Measurements from ENCODE around the gene TSC22D3. TPM values are rescaled to one million over a fixed set of nuclear protein-coding genes. Genes with fewer than 3 reads are reported as not detected.

Gene TSC22D3
- total RNA-seq, 1 donor from 2014 or later, result 212 TPM

- peak overlapping the region; percentile 99 for H3K27ac Mint-ChIP-seq (ENCODE audit: unreplicated experiment)
- peaks cover 16% of the 10 kb centered on the region for H3K36me3 Mint-ChIP-seq (ENCODE audit: unreplicated experiment)
- H3K4me1 Mint-ChIP-seq (ENCODE audit: unreplicated experiment), result peaks cover 51% of the 10 kb centered on the region
- DNase-seq (ENCODE audit: extremely low spot score, unreplicated experiment), result no peak
- TF ChIP-seq CTCF (IDR thresholded peaks at IDR 0.05), result no peak
- H3K27me3 Mint-ChIP-seq (ENCODE audit: unreplicated experiment), result no peaks in the 10 kb centered on the region
- no peaks in the 10 kb centered on the region for H3K9me3 Mint-ChIP-seq (ENCODE audit: unreplicated experiment)
- no peak overlapping the region for H3K4me3 Mint-ChIP-seq (ENCODE audit: unreplicated experiment)
These were observed 62.4 kb downstream of the TSC22D3 start for GRCh38 chrX:107713203-107713542.

- Mint-ChIP-seq H3K27ac (ENCODE audit: unreplicated experiment) (peak overlapping the region; percentile 99), H3K4me1 (ENCODE audit: unreplicated experiment) (peaks cover 44% of the 10 kb centered on the region), H3K27me3 (ENCODE audit: unreplicated experiment) (no peaks in the 10 kb centered on the region), H3K9me3 (ENCODE audit: unreplicated experiment) (no peaks in the 10 kb centered on the region), H3K36me3 (ENCODE audit: unreplicated experiment) (peaks cover 16% of the 10 kb centered on the region), H3K4me3 (ENCODE audit: unreplicated experiment) (peak overlapping the region; percentile 4)
- DNase-seq (ENCODE audit: extremely low spot score, unreplicated experiment), result no peak
- TF ChIP-seq CTCF (IDR thresholded peaks at IDR 0.05), result no peak
These were observed 63.1 kb downstream of the TSC22D3 start for GRCh38 chrX:107712231-107713202.

- Mint-ChIP-seq H3K4me1 (ENCODE audit: unreplicated experiment) (peaks cover 39% of the 10 kb centered on the region), H3K36me3 (ENCODE audit: unreplicated experiment) (peaks cover 16% of the 10 kb centered on the region), H3K27ac (ENCODE audit: unreplicated experiment) (peak overlapping the region; percentile 99), H3K27me3 (ENCODE audit: unreplicated experiment) (no peaks in the 10 kb centered on the region), H3K4me3 (ENCODE audit: unreplicated experiment) (peak overlapping the region; percentile 50), H3K9me3 (ENCODE audit: unreplicated experiment) (no peaks in the 10 kb centered on the region)
- TF ChIP-seq CTCF (IDR thresholded peaks at IDR 0.05), result no peak
- DNase-seq (ENCODE audit: extremely low spot score, unreplicated experiment), result no peak
These were observed 63.9 kb downstream of the TSC22D3 start for GRCh38 chrX:107711521-107712181.

GRCh38 chrX:107710617-107711391 is 64.8 kb downstream of the TSC22D3 start:
- H3K36me3 Mint-ChIP-seq (ENCODE audit: unreplicated experiment), result peaks cover 13% of the 10 kb centered on the region

More at GRCh38 chrX:107710617-107711391, 64.8 kb downstream of the TSC22D3 start:
- Mint-ChIP-seq H3K27ac (ENCODE audit: unreplicated experiment) (peak overlapping the region; percentile 99), H3K27me3 (ENCODE audit: unreplicated experiment) (no peaks in the 10 kb centered on the region), H3K9me3 (ENCODE audit: unreplicated experiment) (no peaks in the 10 kb centered on the region), H3K4me3 (ENCODE audit: unreplicated experiment) (peak overlapping the region; percentile 50), H3K4me1 (ENCODE audit: unreplicated experiment) (peaks cover 39% of the 10 kb centered on the region)
- no peak for DNase-seq (ENCODE audit: extremely low spot score, unreplicated experiment)
- TF ChIP-seq CTCF (IDR thresholded peaks at IDR 0.05), result no peak

Data from osteocyte (in vitro differentiated cells).